GM18505 (cell line): ENCODE measurements around the gene SLC22A12.

Experiments
- ATAC-seq: cut with Tn5 transposase; IDR thresholded peaks from one replicate; pipeline ENCODE4 v1.9.1; 2021; ENCODE audit not compliant: unreplicated experiment
- POLR2A ChIP-seq: IDR thresholded peaks from 4 replicates; pipeline ENCODE4 v1.6.1; 2011; ENCODE audit warnings: borderline replicate concordance; ENCODE audit not compliant: insufficient read depth, insufficient read length; ENCODE audit errors: extremely low read depth

Gene SLC22A12

DNA sequence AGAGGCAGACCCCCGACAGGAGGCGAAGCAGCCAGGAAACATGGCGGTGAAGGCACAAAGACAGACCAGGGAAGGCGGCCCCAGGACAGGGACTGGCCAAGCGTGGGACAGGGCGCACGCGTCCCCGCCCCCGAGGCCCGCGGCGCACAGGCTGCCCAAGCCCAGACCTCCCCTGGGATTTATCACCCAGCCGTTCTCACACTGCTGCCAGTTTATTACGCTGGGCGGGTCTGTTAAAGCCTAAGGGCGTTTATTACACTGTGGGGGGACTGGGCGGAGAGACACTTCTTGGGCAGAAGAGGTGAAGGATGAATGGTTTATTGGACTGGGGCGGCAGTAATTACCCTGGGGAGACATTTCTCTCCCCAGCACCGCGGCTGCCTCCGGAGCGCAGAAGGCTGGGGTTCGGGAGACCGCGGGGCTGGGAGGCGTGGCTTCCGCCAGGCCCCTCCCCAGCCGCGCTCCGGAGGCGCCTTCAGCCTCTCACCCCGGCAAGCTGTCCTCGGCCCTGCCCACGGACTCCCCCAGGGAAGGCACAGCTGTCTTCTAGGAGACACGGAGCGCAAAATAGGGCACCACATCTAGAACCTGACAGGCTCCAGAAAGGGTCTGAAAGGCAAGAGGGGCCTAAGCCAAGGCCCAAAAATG lies 47.1 kb downstream of the SLC22A12 start:
- no peak for TF ChIP-seq POLR2A
- no peak for ATAC-seq

DNA sequence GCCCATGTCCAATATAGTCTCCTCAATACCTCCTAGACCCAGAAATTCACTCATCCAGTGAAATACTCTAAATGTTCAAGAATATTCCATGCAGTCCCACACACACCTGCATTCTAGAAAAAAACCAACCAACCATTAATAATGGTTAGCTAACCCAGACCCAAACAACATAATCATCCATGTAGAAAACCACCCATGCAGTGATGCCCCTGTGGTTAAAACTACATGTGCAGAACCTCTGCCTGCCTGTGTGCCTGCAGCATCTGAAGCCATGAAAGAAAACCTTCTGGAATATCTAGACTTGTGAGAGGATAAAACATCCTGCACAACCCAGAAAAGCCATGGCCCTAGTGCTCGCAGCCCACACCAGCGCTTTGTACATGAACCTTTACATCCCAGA lies 47.8 kb downstream of the SLC22A12 start:
- ATAC-seq: no peak
- TF ChIP-seq POLR2A: no peak

DNA sequence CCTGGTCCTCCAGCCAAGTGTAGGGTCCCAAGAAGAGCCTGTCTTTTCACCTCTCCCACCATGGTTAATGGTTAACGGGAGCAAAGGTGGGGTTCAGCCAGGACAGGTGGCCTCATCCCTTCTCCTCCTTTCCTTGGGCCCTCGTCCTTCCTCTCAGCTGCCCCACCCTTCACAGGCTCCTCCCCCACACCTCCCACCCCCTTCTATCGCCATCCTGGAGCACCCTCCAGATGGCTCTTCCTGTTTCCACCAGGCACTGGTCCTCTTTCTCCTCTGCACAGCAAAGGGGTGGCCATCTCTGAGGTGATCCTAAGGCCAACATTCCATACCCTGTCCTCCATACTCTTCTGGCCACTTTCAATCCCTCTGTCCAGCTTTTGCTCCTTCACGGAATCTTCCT lies 48.9 kb downstream of the SLC22A12 start:
- TF ChIP-seq POLR2A: no peak
- ATAC-seq: no peak

DNA sequence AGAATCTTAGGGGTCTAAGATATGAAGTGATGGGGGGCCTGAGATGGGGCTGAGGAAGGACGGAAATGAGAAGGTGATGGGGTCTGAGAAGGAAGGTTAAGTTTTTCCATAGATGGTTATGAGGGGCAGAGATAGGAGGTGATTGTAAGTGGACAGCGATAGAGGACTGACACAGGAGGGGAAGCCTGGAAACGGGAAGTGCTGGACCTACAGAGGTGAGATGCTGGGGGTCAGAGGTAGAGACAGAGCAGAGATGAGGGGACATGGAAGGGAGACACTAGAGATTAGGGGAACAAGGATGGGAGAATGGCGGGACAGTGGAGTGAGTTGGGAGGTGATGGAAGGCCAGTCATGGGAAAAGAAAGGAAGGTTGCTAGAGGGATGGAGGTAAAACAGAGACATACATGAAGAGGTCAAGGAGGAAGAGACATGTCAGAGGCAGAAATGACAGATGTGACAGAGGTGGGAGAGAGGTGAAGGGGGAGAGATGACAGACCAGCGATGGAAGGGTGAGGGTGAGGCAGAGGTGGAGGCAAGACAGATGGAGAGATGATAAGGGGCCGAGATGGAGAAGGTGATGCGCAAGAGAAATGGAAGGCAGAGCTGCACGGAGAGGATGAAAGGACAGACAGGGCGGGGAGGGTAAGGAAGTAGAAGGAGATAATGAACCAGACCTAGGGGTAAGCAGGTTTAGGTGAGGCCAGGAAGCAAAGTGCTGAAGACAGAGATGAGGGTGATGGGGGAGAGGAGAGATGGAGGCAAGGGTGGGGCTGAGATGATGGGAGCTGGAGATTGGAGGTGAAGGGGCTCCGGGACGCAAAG lies 50.8 kb downstream of the SLC22A12 start:
- no peak for ATAC-seq
- TF ChIP-seq POLR2A: no peak

DNA sequence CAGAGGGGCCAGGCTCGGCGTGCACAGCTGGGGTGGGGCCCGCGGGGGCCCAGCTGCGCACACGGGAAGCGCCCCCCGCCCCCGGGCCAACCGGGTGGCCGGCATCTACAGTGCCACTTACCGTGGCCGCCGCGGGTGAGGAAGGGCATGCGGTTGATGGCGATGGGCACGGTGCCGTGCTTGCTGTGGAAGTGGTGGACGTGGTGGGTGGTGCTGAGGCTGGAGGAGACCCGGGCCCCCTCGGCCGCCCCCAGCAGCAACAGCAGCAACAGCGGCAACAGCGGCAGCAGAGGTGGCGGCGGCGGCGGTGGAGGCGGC lies 51.4 kb downstream of the SLC22A12 start:
- no peak for ATAC-seq
- TF ChIP-seq POLR2A: no peak

DNA sequence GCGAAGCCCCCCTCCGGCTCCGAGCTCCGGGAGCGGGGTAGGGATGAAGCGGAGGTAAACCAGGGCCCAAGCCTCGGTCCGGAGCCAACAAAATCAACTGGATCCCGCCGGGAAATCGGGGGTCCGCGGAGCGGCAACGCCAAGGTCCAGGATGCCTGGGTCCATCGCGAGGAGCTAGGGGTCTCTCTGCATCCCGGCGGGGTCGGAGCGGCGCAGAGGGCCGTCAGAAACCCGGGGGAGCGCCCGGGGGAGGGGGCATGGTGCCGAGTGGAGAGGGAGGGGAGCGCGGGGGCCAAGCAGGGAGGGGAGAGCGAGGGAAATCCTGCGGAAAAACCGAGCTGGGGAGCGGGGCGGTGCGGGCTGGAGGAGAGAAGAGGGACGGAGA lies 51.8 kb downstream of the SLC22A12 start:
- TF ChIP-seq POLR2A: no peak
- no peak for ATAC-seq

DNA sequence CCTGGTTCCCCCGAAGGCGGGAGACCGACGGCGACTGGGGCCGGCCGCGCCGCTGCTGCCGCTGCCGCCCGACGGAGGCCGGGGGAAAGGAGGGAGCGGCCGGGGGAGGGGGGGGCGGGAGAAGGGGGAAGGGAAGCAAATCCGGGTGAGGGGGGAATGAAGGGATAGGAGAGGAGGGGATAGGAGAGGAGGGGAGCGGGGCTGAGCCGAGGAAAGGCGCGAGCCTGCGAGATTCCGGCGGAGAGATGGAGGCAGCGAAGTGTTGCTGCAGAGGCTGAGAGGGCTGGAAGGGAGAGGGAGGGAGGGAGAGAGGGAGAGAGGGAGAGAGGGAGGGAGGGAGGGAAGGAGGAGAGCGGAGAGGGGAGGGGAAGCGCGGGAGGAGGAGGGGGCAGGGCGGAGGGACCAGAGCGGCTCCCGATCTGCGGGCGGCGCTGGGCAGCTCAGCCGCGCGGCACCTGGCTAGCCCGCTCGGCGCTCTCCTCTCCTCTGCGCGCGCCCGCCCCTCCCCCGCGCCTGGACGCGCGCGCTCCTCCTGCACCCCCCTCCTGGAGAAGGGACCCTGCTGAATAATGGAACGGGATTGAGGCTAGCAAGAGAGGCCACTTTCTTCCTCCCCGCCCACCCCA lies 52.3 kb downstream of the SLC22A12 start:
- no peak for ATAC-seq
- no peak for TF ChIP-seq POLR2A

DNA sequence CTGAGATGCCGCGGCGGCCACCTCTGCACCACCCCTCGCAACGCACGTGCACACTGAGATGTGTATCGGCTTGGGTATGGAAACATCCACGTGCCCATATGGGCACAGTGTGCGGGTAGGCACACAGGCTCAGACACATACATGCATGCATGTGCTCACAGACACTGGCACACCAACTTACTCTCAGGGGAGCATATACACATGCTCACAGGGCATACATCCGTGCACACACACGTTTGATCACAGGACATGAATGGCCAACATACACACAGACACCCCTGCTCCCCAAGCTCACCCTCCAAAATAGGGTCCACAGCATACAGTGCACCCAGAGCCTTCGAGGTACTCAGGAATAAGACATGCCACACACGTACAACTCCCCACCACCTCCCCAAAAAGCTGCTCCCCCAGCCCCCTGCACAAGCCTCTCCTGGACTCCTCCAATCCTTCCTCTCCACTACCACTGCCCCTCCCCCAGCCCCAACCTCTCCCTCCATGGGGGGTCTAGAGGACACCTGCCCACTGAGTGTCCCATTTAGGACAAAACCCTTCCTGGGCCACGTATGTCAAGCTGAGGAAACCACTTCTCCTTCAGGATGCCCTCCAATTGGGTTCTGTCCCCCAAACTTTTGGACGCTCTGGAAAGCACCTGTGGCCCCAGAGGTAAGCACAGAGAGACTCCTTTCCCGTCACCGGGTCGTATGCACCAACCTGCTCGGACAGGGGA lies 53.1 kb downstream of the SLC22A12 start:
- ATAC-seq: no peak

DNA sequence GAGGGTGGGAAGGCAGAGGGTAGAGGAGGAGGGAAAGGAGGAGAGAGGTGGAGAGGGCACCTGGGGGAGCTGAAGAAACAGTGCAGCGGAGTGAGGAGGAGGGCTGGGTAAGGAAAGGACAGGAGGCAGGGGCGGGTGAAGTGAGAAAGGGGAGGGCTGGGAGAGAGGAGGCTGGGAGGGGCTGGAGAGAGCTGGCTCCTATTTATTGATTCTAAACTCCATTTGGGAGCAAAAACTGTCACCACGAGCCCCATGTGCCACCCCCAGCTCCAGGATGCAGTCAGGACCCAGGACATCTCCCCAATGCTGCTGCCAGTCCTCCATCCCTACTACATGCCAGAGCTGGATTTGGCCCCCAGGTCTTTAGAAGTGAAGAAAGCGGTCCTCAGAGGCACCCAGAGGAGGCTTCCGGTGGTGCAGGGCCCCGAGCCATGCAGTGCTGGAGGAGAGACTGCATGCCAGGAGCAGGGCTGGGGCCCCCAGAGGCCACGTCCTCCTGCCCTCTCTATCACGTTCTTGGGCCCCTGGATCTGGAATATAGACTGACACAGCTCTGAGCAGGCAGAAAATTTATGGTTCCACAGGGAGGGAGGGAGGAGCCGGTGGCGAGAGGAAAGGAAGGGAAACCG lies 53.7 kb downstream of the SLC22A12 start:
- TF ChIP-seq POLR2A: no peak
- ATAC-seq: no peak

More for the DNA sequence above, 53.1 kb downstream of the SLC22A12 start:
- no peak for TF ChIP-seq POLR2A

DNA sequence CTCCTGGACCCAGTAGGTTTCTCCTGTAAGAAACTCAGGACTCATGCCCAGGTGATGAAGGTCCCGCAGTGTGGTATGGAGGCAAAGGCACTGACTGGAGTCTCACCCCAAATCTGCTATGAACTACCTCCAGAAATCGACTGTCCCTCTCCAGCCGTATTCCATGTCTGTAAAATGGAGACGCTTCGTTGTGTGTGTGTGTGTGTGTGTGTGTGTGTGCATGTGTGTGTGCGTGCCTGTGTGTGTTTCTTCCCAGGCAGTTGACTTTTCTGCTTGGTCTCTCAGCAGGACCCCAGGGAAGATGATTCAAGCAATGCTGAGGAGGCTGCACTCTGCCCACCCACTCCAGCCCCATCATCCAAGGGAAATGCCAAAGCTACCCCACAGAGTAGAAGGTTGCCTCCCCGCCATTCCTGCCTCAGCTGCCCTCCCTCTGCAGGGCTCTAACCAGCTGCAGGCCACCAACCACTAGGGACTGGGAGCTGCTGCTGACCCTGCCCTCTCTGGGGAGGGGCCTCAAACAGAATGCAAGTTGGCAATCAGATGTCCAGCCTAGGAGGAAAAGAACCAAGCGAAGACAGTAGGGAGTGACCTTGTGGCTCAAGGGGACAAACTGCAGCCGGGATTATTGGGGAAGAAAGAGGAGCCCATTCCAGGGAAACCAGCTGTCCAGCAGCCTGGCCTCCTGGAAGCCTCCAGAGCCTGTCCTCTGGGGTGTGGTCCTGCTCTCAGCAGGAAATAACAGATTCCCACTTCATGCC lies 56.2 kb downstream of the SLC22A12 start:
- no peak for ATAC-seq
- no peak for TF ChIP-seq POLR2A

DNA sequence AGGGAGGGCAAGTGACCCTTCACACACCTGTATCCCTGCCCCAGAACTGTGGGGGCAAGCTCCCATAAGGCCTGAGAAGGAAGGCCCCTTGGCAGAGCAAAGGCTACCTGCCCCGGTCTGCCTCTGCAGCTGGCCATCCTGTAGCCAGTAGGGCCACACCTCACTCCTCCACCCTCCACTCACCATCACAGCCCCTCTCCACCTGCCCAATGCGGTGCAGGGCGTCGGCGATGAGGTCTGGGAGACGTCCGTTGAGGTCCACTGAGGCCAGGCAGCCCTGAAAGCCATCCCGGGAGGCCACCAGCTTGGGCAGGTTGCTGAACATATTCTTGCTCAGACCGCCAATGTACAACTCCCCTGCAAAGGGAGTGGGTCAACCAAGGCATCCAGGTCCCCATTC lies 57.5 kb downstream of the SLC22A12 start:
- ATAC-seq: no peak
- TF ChIP-seq POLR2A: no peak

DNA sequence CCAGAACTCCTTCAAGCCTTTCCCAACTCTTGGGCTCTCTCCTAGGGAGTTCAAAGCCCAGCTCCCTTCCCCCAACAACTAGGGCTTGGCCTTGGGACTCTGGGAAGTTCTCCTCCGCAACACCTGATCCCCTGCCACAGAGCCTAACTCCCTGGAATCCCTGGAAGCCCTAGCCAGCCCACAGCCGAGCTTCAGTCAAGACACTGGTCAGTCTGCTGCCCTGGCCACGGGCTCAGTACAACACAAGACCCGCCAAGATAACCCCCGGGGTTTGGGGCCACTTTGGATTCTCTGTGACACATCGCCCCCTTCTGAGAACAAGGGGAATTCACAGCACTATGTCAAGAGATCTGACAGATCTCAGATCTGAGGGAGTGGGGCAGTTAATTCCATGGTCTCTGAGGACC lies 58.3 kb downstream of the SLC22A12 start:
- no peak for TF ChIP-seq POLR2A
- no peak for ATAC-seq

DNA sequence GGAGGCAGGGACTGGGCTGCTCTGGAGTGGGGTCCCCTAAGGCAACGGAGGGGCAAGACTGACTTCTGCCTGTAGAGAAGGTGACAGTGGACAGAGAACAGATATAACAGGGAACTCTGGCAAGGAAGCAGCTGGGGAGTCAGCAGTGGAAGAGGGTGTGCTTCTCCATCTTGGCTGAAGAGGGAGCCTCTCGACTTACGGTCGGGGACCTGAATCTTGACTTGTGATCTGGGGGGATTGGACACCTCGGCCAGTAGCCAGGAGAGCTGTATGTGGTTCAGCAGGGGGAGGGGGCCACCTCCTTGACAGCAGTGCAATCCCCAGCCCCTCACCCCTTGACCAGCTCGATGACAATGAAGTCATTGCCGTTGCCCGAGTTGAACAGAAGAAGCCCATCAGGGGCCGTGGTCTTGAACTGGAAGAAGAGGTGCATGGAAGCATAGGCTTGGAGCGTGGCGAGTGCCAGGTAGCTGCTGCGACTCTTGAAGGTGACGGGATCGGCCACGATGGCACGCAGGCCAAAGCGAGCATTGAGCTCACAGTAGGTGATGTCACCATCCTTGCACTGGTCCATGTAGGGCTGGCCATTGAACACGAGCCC lies 60.0 kb downstream of the SLC22A12 start:
- ATAC-seq: no peak
- no peak for TF ChIP-seq POLR2A
